ENCODE measurements around the gene ARL6IP5. TPM values are rescaled to one million over a fixed set of nuclear protein-coding genes. Genes with fewer than 3 reads are reported as not detected.
A peak's percentile ranks its signal among the peaks of the same experiment; 100 is the strongest.

The ARL6IP5 gene
- total and polyA plus RNA-seq, 9 of the 15 experiments (the other 6 are each of a cell fraction or from before 2014, with no cell fraction given): 10.3 to 54.0 (median 12.7) TPM

DNA sequence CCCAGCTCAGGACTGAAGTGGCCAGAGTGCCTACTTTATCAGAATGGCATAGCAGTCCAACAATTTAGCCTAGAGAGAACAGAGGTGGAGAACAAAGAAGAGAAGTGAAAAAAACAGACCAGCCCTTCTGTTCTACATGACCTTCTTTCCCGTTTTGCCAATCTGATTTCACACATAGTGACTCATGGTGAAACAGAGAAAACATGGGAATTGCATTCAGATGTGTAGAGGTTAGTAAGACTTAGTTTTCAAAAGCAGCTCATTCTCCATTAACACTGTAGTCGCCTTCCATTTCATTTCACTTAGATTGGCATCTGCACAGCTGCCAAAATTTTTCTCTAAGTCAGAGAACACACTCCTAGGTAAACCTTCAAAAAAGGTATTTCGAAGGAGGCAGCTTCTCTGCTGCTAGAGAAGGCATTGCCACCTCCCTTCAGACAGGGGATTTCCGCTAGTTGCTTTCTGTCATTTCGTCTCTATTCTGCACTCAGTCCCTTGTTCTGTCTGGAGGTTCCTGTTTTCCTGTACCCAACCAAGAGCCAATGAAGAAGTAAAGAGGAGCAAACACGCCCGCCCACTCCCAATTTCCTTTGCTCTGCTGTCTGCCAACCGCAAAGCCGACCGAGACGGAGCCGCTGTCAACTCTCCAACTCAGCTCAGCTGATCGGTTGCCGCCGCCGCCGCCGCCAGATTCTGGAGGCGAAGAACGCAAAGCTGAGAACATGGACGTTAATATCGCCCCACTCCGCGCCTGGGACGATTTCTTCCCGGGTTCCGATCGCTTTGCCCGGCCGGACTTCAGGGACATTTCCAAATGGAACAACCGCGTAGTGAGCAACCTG lies at the start of gene ARL6IP5 (continued):
- TF ChIP-seq ZFP30 (CRISPR knock-in tag; IDR thresholded peaks at IDR 0.05; ENCODE audit: borderline replicate concordance): no peak
- no peak for TF ChIP-seq RBBP5 (IDR thresholded peaks at IDR 0.05; ENCODE audit: borderline replicate concordance, insufficient read depth, low read length, poor library complexity, severe bottlenecking)
- no peak for TF ChIP-seq CC2D1A (IDR thresholded peaks at IDR 0.05)
- no peak for TF ChIP-seq NR1H2 (CRISPR knock-in tag; IDR thresholded peaks at IDR 0.05)
- TF ChIP-seq, protein P1, sequence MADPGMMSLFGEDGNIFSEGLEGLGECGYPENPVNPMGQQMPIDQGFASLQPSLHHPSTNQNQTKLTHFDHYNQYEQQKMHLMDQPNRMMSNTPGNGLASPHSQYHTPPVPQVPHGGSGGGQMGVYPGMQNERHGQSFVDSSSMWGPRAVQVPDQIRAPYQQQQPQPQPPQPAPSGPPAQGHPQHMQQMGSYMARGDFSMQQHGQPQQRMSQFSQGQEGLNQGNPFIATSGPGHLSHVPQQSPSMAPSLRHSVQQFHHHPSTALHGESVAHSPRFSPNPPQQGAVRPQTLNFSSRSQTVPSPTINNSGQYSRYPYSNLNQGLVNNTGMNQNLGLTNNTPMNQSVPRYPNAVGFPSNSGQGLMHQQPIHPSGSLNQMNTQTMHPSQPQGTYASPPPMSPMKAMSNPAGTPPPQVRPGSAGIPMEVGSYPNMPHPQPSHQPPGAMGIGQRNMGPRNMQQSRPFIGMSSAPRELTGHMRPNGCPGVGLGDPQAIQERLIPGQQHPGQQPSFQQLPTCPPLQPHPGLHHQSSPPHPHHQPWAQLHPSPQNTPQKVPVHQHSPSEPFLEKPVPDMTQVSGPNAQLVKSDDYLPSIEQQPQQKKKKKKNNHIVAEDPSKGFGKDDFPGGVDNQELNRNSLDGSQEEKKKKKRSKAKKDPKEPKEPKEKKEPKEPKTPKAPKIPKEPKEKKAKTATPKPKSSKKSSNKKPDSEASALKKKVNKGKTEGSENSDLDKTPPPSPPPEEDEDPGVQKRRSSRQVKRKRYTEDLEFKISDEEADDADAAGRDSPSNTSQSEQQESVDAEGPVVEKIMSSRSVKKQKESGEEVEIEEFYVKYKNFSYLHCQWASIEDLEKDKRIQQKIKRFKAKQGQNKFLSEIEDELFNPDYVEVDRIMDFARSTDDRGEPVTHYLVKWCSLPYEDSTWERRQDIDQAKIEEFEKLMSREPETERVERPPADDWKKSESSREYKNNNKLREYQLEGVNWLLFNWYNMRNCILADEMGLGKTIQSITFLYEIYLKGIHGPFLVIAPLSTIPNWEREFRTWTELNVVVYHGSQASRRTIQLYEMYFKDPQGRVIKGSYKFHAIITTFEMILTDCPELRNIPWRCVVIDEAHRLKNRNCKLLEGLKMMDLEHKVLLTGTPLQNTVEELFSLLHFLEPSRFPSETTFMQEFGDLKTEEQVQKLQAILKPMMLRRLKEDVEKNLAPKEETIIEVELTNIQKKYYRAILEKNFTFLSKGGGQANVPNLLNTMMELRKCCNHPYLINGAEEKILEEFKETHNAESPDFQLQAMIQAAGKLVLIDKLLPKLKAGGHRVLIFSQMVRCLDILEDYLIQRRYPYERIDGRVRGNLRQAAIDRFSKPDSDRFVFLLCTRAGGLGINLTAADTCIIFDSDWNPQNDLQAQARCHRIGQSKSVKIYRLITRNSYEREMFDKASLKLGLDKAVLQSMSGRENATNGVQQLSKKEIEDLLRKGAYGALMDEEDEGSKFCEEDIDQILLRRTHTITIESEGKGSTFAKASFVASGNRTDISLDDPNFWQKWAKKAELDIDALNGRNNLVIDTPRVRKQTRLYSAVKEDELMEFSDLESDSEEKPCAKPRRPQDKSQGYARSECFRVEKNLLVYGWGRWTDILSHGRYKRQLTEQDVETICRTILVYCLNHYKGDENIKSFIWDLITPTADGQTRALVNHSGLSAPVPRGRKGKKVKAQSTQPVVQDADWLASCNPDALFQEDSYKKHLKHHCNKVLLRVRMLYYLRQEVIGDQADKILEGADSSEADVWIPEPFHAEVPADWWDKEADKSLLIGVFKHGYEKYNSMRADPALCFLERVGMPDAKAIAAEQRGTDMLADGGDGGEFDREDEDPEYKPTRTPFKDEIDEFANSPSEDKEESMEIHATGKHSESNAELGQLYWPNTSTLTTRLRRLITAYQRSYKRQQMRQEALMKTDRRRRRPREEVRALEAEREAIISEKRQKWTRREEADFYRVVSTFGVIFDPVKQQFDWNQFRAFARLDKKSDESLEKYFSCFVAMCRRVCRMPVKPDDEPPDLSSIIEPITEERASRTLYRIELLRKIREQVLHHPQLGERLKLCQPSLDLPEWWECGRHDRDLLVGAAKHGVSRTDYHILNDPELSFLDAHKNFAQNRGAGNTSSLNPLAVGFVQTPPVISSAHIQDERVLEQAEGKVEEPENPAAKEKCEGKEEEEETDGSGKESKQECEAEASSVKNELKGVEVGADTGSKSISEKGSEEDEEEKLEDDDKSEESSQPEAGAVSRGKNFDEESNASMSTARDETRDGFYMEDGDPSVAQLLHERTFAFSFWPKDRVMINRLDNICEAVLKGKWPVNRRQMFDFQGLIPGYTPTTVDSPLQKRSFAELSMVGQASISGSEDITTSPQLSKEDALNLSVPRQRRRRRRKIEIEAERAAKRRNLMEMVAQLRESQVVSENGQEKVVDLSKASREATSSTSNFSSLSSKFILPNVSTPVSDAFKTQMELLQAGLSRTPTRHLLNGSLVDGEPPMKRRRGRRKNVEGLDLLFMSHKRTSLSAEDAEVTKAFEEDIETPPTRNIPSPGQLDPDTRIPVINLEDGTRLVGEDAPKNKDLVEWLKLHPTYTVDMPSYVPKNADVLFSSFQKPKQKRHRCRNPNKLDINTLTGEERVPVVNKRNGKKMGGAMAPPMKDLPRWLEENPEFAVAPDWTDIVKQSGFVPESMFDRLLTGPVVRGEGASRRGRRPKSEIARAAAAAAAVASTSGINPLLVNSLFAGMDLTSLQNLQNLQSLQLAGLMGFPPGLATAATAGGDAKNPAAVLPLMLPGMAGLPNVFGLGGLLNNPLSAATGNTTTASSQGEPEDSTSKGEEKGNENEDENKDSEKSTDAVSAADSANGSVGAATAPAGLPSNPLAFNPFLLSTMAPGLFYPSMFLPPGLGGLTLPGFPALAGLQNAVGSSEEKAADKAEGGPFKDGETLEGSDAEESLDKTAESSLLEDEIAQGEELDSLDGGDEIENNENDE (IDR thresholded peaks at IDR 0.05; ENCODE audit: low read depth, low read length): no peak
- TF ChIP-seq, protein P2, sequence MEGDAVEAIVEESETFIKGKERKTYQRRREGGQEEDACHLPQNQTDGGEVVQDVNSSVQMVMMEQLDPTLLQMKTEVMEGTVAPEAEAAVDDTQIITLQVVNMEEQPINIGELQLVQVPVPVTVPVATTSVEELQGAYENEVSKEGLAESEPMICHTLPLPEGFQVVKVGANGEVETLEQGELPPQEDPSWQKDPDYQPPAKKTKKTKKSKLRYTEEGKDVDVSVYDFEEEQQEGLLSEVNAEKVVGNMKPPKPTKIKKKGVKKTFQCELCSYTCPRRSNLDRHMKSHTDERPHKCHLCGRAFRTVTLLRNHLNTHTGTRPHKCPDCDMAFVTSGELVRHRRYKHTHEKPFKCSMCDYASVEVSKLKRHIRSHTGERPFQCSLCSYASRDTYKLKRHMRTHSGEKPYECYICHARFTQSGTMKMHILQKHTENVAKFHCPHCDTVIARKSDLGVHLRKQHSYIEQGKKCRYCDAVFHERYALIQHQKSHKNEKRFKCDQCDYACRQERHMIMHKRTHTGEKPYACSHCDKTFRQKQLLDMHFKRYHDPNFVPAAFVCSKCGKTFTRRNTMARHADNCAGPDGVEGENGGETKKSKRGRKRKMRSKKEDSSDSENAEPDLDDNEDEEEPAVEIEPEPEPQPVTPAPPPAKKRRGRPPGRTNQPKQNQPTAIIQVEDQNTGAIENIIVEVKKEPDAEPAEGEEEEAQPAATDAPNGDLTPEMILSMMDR (IDR thresholded peaks at IDR 0.05 in 2 of 3, conservative IDR thresholded peaks at IDR 0.05 in 1 of 3; ENCODE audit: insufficient read depth in 2 of 3, low read depth in 1 of 3, low read length in 3 of 3): no peak
- no peak for TF ChIP-seq ZBTB7A (IDR thresholded peaks at IDR 0.05; ENCODE audit: borderline replicate concordance, control insufficient read depth, low read depth, low read length)
- peak; percentile 35; the same call in 1 of the 2 replicates for TF ChIP-seq L3MBTL2 (IDR thresholded peaks at IDR 0.05)
- peak; percentile 53 for TF ChIP-seq SPI1 (IDR thresholded peaks at IDR 0.05; ENCODE audit: borderline replicate concordance, low read depth, low read length)
- peak; percentile 95; the same call in 1 of the 2 replicates for TF ChIP-seq TGIF2 (CRISPR knock-in tag; IDR thresholded peaks at IDR 0.05)
- no peak for TF ChIP-seq CBX1 (IDR thresholded peaks at IDR 0.05; ENCODE audit: low read depth)
- TF ChIP-seq, protein P3, sequence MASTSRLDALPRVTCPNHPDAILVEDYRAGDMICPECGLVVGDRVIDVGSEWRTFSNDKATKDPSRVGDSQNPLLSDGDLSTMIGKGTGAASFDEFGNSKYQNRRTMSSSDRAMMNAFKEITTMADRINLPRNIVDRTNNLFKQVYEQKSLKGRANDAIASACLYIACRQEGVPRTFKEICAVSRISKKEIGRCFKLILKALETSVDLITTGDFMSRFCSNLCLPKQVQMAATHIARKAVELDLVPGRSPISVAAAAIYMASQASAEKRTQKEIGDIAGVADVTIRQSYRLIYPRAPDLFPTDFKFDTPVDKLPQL (IDR thresholded peaks at IDR 0.05; ENCODE audit: extremely low read depth, insufficient read length): no peak

Data from K562 (cell line).